ENCODE results near the gene ALG2. TPM values are rescaled to one million over a fixed set of nuclear protein-coding genes. Genes with fewer than 3 reads are reported as not detected.
"Not testable (repeated sequence)": the region's sequence is repeated elsewhere in the genome, so short reads cannot be mapped to it uniquely, and the experiment has no call there.

ALG2 gene
- total RNA-seq, 1 donor = 24.5 TPM

DNA sequence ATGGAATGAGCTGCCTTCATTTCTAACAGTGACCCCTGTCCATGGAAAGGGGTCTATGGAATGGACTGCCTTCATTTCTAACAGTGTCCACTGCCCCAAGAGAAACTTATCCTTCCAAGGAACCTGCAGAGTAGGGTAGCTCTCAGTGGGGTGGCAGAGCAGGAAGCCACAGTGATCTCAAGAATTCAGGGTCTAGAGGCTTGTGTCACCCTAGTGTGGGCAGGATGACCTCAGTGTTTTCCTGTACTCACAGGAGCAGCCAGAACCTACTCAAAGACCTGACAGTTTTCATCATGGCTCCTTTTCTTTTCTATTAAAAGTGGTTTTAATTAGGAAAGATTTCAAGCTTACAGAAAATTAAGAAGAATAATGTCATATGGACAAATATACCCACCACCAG lies 27.9 kb upstream of the ALG2 start:
- no peak overlapping the region for H3K4me3 ChIP-seq (ENCODE audit: low read length)
- no peaks in the 10 kb centered on the region for H3K9me3 ChIP-seq (ENCODE audit: low read depth, low read length)
- H3K27me3 ChIP-seq (ENCODE audit: insufficient read depth, low read length) = no peaks in the 10 kb centered on the region
- H3K4me1 ChIP-seq (ENCODE audit: insufficient read depth, low read length) = peaks cover 6% of the 10 kb centered on the region

DNA sequence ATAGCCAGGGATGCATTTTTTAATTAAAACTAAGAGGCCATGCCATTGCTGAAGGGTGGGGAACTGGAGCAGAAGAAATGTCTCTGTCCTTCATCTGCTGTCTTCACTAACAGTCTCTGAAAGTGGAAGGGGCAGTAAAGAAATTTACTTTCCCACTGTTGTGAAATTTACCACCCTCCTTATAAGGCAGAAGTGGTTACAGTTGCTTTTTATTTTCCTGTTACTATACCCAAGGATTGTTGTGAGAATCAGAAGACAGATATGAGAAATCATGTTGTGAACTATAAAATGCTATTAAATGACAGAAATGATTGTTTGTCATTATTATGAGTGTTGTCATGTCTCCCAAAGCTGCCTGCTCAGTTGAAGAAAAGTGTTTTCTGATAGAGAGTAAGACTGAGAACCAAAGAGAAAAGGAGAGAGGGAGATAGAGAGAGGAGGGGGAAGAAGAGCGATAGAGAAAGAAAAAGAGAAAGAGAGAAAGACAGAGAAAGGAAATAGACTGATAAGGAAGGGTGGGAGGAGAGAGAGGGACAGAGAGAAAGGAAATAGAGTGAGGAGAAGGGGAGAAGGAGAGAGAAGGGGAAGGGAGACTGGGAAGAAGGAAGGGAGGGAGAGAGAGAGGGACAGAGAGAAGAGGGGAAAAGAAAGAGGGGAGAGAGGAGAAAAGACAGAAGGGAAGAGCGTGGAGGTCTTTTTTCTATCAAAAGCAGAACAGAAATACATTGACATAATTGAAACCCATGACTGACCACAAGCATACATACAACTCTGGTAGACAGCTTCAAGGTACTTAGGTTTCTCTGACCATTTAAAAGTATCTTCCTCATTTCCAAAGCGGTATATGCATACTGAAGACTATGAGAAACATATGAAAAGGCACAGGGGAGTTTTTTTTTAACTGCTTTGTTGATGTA lies 22.9 kb upstream of the ALG2 start:
- Histone ChIP-seq H3K27me3 (ENCODE audit: insufficient read depth, low read length) (no peaks in the 10 kb centered on the region), H3K9me3 (ENCODE audit: low read depth, low read length) (no peaks in the 10 kb centered on the region), H3K4me1 (ENCODE audit: insufficient read depth, low read length) (peaks cover 10% of the 10 kb centered on the region)

DNA sequence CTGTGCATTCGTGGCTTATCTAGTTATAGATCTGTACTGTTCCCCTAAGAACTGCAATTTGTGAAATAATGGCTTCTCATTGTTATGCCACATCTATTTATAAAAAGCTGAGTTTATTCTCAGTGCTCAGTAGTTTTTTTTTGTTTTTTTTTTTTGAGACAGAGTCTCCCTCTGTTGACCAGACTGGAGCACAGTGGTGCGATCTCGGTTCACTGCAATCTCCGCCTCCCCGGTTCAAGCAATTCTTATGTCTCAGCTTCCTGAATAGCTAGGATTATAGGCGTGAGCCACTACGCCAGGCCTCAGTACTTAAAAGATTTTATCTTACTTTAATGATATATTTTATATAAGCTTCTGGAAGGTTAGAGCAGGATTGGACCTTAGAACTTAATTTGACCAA lies 19.4 kb upstream of the ALG2 start:
- no peaks in the 10 kb centered on the region for H3K27me3 ChIP-seq (ENCODE audit: insufficient read depth, low read length)

More for the DNA sequence above, 22.9 kb upstream of the ALG2 start:
- H3K4me3 ChIP-seq (ENCODE audit: low read length) = no peak overlapping the region

DNA sequence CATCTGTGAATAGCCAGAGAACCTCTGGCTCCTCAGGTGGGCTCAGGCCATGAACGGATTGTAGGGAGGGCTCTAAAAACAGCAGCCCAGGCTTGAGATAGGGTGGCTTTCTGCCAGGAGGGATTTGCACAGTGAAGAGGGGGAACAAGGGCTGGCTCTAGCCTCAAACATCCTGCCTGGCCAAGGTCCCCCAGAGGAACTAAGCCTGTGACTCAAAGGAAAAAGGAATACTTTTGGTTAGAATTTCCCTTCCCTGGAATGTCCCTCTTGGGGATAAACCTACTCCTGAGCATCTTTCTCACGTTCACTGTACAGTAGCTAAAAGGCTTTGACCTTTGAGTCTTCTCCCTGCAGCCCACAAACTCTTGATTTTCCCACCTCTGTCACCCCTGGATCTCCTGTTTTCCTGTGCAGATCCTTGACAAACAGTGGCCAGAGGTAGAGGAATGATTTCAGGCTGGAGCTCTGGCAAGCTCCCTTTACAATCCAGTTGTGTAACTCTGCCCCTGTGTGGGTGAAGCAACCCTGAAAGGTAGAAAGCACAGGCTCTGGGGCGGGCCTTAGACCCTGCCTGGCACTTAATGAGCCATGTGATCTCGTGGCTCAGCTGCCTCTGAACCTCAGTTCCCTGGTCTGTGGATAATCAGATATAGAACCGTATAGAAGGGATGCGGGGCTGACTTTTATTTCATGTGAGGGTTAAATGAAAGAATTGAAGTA lies 17.8 kb upstream of the ALG2 start:
- Histone ChIP-seq H3K27me3 (ENCODE audit: insufficient read depth, low read length) (no peaks in the 10 kb centered on the region), H3K4me1 (ENCODE audit: insufficient read depth, low read length) (peaks cover 14% of the 10 kb centered on the region), H3K9me3 (ENCODE audit: low read depth, low read length) (no peaks in the 10 kb centered on the region), H3K4me3 (ENCODE audit: low read length) (no peak overlapping the region)

More for the DNA sequence above, 19.4 kb upstream of the ALG2 start:
- no peaks in the 10 kb centered on the region for H3K9me3 ChIP-seq (ENCODE audit: low read depth, low read length)
- H3K4me1 ChIP-seq (ENCODE audit: insufficient read depth, low read length) = peaks cover 13% of the 10 kb centered on the region
- no peak overlapping the region for H3K4me3 ChIP-seq (ENCODE audit: low read length)

GRCh38 chr9:99238331-99238730 lies 16.6 kb upstream of the ALG2 start:
- Histone ChIP-seq H3K9me3 (ENCODE audit: low read depth, low read length) (no peaks in the 10 kb centered on the region), H3K27me3 (ENCODE audit: insufficient read depth, low read length) (no peaks in the 10 kb centered on the region), H3K4me3 (ENCODE audit: low read length) (no peak overlapping the region), H3K4me1 (ENCODE audit: insufficient read depth, low read length) (peaks cover 8% of the 10 kb centered on the region)

DNA sequence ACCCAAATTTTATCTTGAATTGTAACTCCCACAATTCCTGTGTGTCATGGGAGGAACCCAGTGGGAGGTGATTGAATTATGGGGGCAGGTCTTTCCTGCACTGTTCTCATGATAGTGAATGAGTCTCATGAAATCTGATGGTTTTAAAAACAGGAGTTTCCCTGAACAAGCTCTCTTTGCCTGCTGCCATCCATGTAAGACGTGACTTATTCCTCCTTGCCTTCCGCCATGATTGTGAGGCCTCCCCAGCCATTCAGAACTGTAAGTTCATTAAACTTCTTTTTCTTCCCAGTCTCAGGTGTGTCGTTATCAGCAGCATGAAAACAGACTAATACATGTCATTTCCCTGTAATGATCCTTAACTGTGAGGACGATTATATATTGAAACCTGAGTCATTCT lies 16.1 kb upstream of the ALG2 start:
- H3K4me3 ChIP-seq (ENCODE audit: low read length); H3K27me3 ChIP-seq (ENCODE audit: insufficient read depth, low read length); H3K9me3 ChIP-seq (ENCODE audit: low read depth, low read length); H3K4me1 ChIP-seq (ENCODE audit: insufficient read depth, low read length): not testable (repeated sequence)

- Histone ChIP-seq H3K27me3 (ENCODE audit: insufficient read depth, low read length) (no peaks in the 10 kb centered on the region), H3K9me3 (ENCODE audit: low read depth, low read length) (no peaks in the 10 kb centered on the region), H3K4me1 (ENCODE audit: insufficient read depth, low read length) (peaks cover 8% of the 10 kb centered on the region), H3K4me3 (ENCODE audit: low read length) (no peak overlapping the region)
These were observed 15.6 kb upstream of the ALG2 start for GRCh38 chr9:99237356-99237755.

DNA sequence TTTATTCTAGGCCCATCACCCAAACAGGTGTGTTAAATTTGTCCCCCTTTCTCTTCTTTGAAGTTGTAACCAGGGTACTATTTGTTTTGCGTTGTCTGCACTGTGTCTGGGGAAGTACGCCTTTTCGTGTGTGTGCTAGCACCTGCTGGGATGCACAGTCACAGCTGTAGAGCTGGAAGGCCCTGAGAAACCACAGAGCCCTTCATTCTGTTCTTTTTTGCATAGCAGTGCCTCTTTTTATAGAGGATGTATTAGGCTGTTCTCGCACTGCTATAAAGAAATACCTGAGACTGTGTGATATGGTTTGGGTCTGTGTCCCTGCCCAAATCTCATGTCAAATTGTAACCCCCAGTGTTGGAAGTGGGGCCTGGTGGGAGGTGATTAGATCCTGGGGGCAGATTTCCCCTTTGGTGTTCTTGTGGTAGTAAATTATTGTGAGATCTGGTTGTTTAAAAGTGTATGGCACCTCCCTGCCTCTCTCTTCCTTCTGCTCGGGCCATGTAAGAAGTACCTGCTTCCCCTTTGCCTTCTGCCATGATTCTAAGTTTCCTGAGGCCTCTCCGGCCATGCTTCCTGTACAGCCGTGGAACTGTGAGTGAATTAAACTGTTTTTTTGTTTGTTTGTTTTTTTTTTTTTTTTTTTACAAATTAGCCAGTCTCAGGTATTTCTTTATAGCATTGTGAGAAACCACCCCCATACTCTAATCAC lies 14.3 kb upstream of the ALG2 start:
- Histone ChIP-seq H3K4me3 (ENCODE audit: low read length) (no peak overlapping the region), H3K4me1 (ENCODE audit: insufficient read depth, low read length) (peaks cover 8% of the 10 kb centered on the region), H3K27me3 (ENCODE audit: insufficient read depth, low read length) (no peaks in the 10 kb centered on the region), H3K9me3 (ENCODE audit: low read depth, low read length) (no peaks in the 10 kb centered on the region)

- H3K4me3 ChIP-seq (ENCODE audit: low read length) = no peak overlapping the region
These were observed 13.3 kb upstream of the ALG2 start for GRCh38 chr9:99235069-99235468.

DNA sequence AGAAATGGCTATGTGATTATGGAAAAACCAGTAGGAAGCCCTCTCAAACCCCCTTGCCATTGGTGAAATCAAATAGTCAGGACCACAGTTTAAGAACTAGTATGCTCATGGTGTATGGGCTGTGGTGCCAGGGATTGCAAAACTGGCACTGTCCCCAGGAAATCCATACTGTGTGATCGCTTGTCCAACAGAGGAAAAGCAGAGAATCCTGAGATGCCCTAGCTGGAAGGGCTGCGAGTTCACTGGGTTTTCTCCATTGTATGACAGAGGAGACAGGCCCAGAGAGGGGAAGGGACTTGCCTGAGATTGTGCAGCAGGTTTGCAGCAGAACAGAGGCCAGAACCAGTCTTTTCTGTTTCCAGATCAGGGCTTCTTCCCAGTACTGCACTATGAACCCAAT lies 12.9 kb upstream of the ALG2 start:
- H3K4me3 ChIP-seq (ENCODE audit: low read length) = no peak overlapping the region
- H3K4me1 ChIP-seq (ENCODE audit: insufficient read depth, low read length) = peaks cover 8% of the 10 kb centered on the region
- H3K27me3 ChIP-seq (ENCODE audit: insufficient read depth, low read length) = no peaks in the 10 kb centered on the region
- H3K9me3 ChIP-seq (ENCODE audit: low read depth, low read length) = no peaks in the 10 kb centered on the region

More at GRCh38 chr9:99235069-99235468, 13.3 kb upstream of the ALG2 start:
- Histone ChIP-seq H3K4me1 (ENCODE audit: insufficient read depth, low read length) (peaks cover 8% of the 10 kb centered on the region), H3K9me3 (ENCODE audit: low read depth, low read length) (no peaks in the 10 kb centered on the region), H3K27me3 (ENCODE audit: insufficient read depth, low read length) (no peaks in the 10 kb centered on the region)

DNA sequence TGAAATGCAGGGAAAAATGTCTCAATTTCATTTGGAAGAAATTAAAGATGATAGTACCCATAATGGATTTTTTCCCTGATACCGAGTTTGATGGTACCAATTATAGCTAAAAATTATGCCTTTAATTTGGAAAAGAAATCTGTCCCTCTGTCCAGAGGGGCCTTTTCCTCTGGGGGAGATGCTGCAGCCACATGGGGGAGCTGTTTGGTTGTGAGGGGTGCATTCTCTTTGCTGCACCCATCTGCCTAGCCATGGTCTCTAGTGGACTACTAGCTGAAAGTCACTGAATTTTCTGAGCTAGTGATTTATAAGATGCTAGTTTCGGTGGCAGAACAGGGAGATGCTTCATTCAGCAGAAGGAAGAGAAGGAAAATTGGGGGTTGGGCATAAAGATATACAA lies 10.0 kb upstream of the ALG2 start:
- H3K9me3 ChIP-seq (ENCODE audit: low read depth, low read length) = no peaks in the 10 kb centered on the region
- H3K27me3 ChIP-seq (ENCODE audit: insufficient read depth, low read length) = no peaks in the 10 kb centered on the region
- H3K4me1 ChIP-seq (ENCODE audit: insufficient read depth, low read length) = peaks cover 8% of the 10 kb centered on the region
- no peak overlapping the region for H3K4me3 ChIP-seq (ENCODE audit: low read length)

DNA sequence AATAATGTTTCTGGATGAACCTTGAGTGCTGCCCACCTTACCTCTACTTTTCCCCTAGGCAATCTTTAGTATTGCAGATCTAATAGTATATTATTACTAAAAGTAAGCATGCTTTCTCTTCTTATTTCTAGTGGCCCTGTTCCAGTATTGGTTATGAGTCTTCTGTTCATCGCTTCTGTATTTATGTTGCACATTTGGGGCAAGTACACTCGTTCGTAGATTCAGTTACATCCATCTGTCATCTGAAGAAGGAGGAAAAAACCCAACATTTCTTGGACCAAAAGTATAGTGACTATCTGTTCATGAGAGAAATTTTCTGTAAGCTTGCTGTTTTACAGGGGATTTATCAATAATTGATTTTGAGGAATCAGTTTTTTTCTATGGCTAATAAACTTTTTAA lies 8.5 kb upstream of the ALG2 start:
- H3K4me3 ChIP-seq (ENCODE audit: low read length) = no peak overlapping the region
- peaks cover 2% of the 10 kb centered on the region for H3K4me1 ChIP-seq (ENCODE audit: insufficient read depth, low read length)
- H3K9me3 ChIP-seq (ENCODE audit: low read depth, low read length) = no peaks in the 10 kb centered on the region
- H3K27me3 ChIP-seq (ENCODE audit: insufficient read depth, low read length) = no peaks in the 10 kb centered on the region

DNA sequence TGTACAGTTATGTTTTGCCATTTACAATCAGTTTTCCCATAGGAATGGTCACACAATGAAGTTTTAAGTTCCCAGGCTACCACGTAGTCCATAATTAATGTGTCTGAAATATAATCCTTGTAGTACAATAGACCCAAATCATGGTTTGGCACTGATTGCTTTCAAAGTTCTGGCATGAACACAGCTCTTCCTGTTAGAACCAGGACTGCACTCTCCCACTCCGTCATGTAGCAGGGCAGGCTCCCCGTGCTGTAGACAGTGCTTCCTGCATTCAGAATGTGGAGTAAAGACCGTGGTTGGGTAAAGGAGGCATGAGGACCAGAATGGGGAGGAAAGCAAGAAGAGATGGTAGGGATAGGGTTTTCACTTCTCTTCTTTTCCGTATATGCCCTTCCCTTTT lies 4.3 kb upstream of the ALG2 start:
- H3K4me1 ChIP-seq (ENCODE audit: insufficient read depth, low read length) = peaks cover 21% of the 10 kb centered on the region
- no peaks in the 10 kb centered on the region for H3K27me3 ChIP-seq (ENCODE audit: insufficient read depth, low read length)
- H3K4me3 ChIP-seq (ENCODE audit: low read length) = no peak overlapping the region
- no peaks in the 10 kb centered on the region for H3K9me3 ChIP-seq (ENCODE audit: low read depth, low read length)

DNA sequence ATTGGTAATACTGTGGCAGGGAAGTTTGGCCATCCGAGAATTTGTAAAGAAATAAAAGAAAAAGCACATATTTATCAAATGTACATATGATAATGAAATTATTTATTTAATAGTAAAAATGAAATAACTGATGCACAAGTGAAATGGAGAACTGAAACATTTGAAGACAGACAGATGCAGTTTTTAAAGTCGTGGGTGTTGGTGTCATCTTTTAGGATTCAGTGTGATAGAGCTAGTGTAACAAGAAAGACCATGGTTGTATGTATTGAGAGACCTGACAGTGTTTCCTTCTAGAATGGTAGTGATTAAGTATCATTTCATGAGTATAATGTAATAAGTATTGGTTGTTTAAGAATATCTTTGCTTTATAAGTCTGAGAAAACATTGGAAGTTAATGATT lies 2.7 kb upstream of the ALG2 start:
- Histone ChIP-seq H3K27me3 (ENCODE audit: insufficient read depth, low read length) (no peaks in the 10 kb centered on the region), H3K9me3 (ENCODE audit: low read depth, low read length) (no peaks in the 10 kb centered on the region), H3K4me3 (ENCODE audit: low read length) (no peak overlapping the region), H3K4me1 (ENCODE audit: insufficient read depth, low read length) (peaks cover 36% of the 10 kb centered on the region)
